ENCODE results near the gene TBC1D23.
"Not testable (repeated sequence)": the region's sequence is repeated elsewhere in the genome, so short reads cannot be mapped to it uniquely, and the experiment has no call there.

TBC1D23 gene

DNA sequence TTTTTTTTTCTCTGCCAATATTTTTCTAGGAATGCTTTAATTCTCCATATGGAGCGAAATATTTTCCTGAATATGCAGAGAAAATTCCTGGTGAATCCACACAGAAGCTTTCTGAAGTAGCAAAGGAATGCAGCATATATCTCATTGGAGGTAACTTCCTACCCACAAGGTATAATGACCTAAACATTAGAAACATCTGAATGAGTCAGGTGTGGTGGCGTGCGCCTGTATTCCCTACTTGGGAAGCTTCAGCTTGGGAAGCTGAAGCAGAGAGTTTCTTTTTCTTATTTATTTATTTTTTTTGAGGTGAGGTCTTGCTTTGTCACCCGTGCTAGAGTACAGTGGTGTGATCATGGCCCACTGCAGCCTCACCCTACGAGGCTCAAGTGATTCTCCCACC is 79.0 kb downstream of the TBC1D23 start:
- peaks cover 5% of the 10 kb centered on the region for H3K36me3 ChIP-seq (ENCODE audit: control insufficient read depth, insufficient read depth, low read length)
- no peaks in the 10 kb centered on the region for H3K27me3 ChIP-seq (ENCODE audit: control insufficient read depth, insufficient read depth, low read length, poor library complexity, severe bottlenecking)
- H3K27ac ChIP-seq (ENCODE audit: insufficient read depth, low read depth, low read length, poor library complexity, severe bottlenecking) = no peak overlapping the region
- no peaks in the 10 kb centered on the region for H3K9me3 ChIP-seq (ENCODE audit: control insufficient read depth, low read length)
- WGBS, 2 experiments = 91 to 93% methylated on average over 4 to 5 of the region's 5 CpGs
- no peak overlapping the region for H3K4me3 ChIP-seq (ENCODE audit: insufficient read depth, low read depth, low read length)
- peaks cover 9% of the 10 kb centered on the region for H3K4me1 ChIP-seq (ENCODE audit: control insufficient read depth, insufficient read depth, low read length)

DNA sequence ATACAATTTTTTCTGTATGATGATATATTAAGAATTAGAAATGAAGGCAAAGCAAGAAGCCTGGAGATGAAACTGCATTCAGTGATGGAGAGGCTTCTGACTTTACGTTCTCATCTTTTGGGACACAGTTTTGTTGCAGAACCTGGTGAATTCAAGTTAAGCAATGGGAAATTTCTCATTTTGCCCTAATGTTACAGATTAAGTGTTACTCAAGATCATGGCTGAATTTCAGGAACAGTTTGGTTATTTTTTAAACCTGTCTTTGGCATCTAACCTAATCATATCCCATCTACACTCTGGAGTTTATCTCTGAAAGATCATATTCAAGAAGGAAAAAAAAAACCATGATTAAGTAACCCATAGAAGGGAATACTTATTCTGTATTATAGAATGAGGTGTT is 79.7 kb downstream of the TBC1D23 start:
- Histone ChIP-seq H3K27me3 (ENCODE audit: control insufficient read depth, insufficient read depth, low read length, poor library complexity, severe bottlenecking) (no peaks in the 10 kb centered on the region), H3K4me3 (ENCODE audit: insufficient read depth, low read depth, low read length) (no peak overlapping the region), H3K9me3 (ENCODE audit: control insufficient read depth, low read length) (no peaks in the 10 kb centered on the region), H3K4me1 (ENCODE audit: control insufficient read depth, insufficient read depth, low read length) (peaks cover 1% of the 10 kb centered on the region), H3K36me3 (ENCODE audit: control insufficient read depth, insufficient read depth, low read length) (peaks cover 5% of the 10 kb centered on the region), H3K27ac (ENCODE audit: insufficient read depth, low read depth, low read length, poor library complexity, severe bottlenecking) (no peak overlapping the region)
- WGBS, 2 experiments = 95 to 96% methylated on average over 1 of the region's 1 CpG

DNA sequence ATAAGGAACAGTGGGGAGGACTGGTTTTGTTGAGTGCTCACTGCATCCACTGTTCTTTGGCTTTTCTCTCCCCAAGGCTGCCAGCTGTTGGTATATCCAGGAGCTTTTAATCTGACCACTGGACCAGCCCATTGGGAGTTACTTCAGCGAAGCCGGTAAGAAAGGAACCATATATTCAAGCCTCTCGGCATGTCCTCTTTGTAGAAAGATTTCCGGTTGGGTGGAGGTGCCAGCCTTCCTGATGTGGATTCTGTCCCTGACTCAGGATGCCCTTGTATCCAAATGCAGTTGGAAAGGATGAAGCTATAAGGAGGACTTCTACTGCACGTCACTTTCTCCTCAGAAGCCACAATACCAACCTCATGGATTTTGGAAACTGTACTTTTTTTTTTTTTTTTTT is 87.9 kb downstream of the TBC1D23 start:
- Histone ChIP-seq H3K4me3 (ENCODE audit: insufficient read depth, low read depth, low read length) (no peak overlapping the region), H3K4me1 (ENCODE audit: control insufficient read depth, insufficient read depth, low read length) (no peaks in the 10 kb centered on the region), H3K36me3 (ENCODE audit: control insufficient read depth, insufficient read depth, low read length) (no peaks in the 10 kb centered on the region), H3K9me3 (ENCODE audit: control insufficient read depth, low read length) (no peaks in the 10 kb centered on the region), H3K27me3 (ENCODE audit: control insufficient read depth, insufficient read depth, low read length, poor library complexity, severe bottlenecking) (no peaks in the 10 kb centered on the region), H3K27ac (ENCODE audit: insufficient read depth, low read depth, low read length, poor library complexity, severe bottlenecking) (no peak overlapping the region)
- WGBS, 2 experiments = 93 to 94% methylated on average over 5 of the region's 5 CpGs

GRCh38 chr3:100351770-100352169 is 91.0 kb downstream of the TBC1D23 start:
- H3K36me3 ChIP-seq (ENCODE audit: control insufficient read depth, insufficient read depth, low read length) = not testable (repeated sequence)

GRCh38 chr3:100352296-100353231 is 91.8 kb downstream of the TBC1D23 start:
- H3K4me3 ChIP-seq (ENCODE audit: insufficient read depth, low read depth, low read length) = no peak overlapping the region
- no peaks in the 10 kb centered on the region for H3K9me3 ChIP-seq (ENCODE audit: control insufficient read depth, low read length)
- no peaks in the 10 kb centered on the region for H3K4me1 ChIP-seq (ENCODE audit: control insufficient read depth, insufficient read depth, low read length)
- H3K36me3 ChIP-seq (ENCODE audit: control insufficient read depth, insufficient read depth, low read length) = peaks cover 4% of the 10 kb centered on the region
- no peaks in the 10 kb centered on the region for H3K27me3 ChIP-seq (ENCODE audit: control insufficient read depth, insufficient read depth, low read length, poor library complexity, severe bottlenecking)
- no peak overlapping the region for H3K27ac ChIP-seq (ENCODE audit: insufficient read depth, low read depth, low read length, poor library complexity, severe bottlenecking)
- 93 to 97% methylated on average over 10 of the region's 10 CpGs for WGBS, 2 experiments

More at GRCh38 chr3:100351770-100352169, 91.0 kb downstream of the TBC1D23 start:
- H3K4me3 ChIP-seq (ENCODE audit: insufficient read depth, low read depth, low read length); H3K4me1 ChIP-seq (ENCODE audit: control insufficient read depth, insufficient read depth, low read length); H3K27ac ChIP-seq (ENCODE audit: insufficient read depth, low read depth, low read length, poor library complexity, severe bottlenecking); H3K9me3 ChIP-seq (ENCODE audit: control insufficient read depth, low read length); H3K27me3 ChIP-seq (ENCODE audit: control insufficient read depth, insufficient read depth, low read length, poor library complexity, severe bottlenecking): not testable (repeated sequence)
- 83% methylated on average over 2 of the region's 2 CpGs; no CpG with 5 or more reads in 1 of the 2 experiments for WGBS, 2 experiments

DNA sequence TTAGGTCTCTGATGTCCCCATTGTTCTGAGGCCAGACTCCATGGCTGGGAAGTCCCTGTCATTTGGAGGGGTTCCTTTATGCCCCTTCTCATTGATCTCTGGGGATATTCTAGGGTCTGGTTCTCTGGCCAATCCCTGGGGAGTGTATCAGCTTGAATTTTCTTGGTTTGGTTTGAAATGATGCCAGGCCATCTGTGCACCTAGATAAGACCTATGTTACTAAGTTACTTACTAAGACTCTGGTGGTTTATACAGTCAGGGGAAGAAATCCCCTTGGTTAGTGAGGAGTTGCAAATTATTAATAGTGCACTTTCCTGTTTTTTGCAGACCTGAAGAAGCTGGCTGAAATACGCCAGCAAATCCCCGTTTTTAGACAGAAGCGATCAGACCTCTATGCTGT is 94.1 kb downstream of the TBC1D23 start:
- Histone ChIP-seq H3K9me3 (ENCODE audit: control insufficient read depth, low read length) (no peaks in the 10 kb centered on the region), H3K4me1 (ENCODE audit: control insufficient read depth, insufficient read depth, low read length) (no peaks in the 10 kb centered on the region), H3K36me3 (ENCODE audit: control insufficient read depth, insufficient read depth, low read length) (peaks cover 4% of the 10 kb centered on the region), H3K27me3 (ENCODE audit: control insufficient read depth, insufficient read depth, low read length, poor library complexity, severe bottlenecking) (no peaks in the 10 kb centered on the region), H3K4me3 (ENCODE audit: insufficient read depth, low read depth, low read length) (no peak overlapping the region), H3K27ac (ENCODE audit: insufficient read depth, low read depth, low read length, poor library complexity, severe bottlenecking) (no peak overlapping the region)
- WGBS, 2 experiments = 83 to 98% methylated on average over 3 of the region's 3 CpGs

GRCh38 chr3:100358413-100358812 is 97.6 kb downstream of the TBC1D23 start:
- Histone ChIP-seq H3K9me3 (ENCODE audit: control insufficient read depth, low read length) (no peaks in the 10 kb centered on the region), H3K27ac (ENCODE audit: insufficient read depth, low read depth, low read length, poor library complexity, severe bottlenecking) (no peak overlapping the region), H3K4me3 (ENCODE audit: insufficient read depth, low read depth, low read length) (no peak overlapping the region), H3K36me3 (ENCODE audit: control insufficient read depth, insufficient read depth, low read length) (peaks cover 17% of the 10 kb centered on the region), H3K27me3 (ENCODE audit: control insufficient read depth, insufficient read depth, low read length, poor library complexity, severe bottlenecking) (no peaks in the 10 kb centered on the region), H3K4me1 (ENCODE audit: control insufficient read depth, insufficient read depth, low read length) (no peaks in the 10 kb centered on the region)
- WGBS, 2 experiments = 93 to 98% methylated on average over 2 of the region's 2 CpGs

DNA sequence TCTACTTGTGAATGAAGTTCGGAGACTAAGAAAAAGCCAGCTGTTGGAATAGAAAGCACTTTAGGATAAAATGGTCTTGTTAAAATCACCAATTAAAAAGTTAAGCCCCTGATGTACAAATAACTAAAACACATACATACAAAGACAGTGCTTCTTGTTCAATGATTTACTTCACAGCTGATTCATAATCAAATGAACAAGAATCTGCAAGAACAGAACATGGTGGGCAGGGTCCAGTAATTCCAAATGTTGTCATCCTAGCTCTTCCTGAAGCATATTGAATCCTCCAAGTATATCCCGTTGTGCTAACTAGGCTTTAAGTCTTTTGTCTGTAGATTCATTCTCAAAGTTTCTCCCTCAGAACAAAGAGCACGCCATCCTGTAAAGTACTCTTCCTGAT is 98.2 kb downstream of the TBC1D23 start:
- Histone ChIP-seq H3K4me3 (ENCODE audit: insufficient read depth, low read depth, low read length) (no peak overlapping the region), H3K36me3 (ENCODE audit: control insufficient read depth, insufficient read depth, low read length) (peaks cover 17% of the 10 kb centered on the region), H3K27ac (ENCODE audit: insufficient read depth, low read depth, low read length, poor library complexity, severe bottlenecking) (no peak overlapping the region), H3K4me1 (ENCODE audit: control insufficient read depth, insufficient read depth, low read length) (no peaks in the 10 kb centered on the region), H3K27me3 (ENCODE audit: control insufficient read depth, insufficient read depth, low read length, poor library complexity, severe bottlenecking) (no peaks in the 10 kb centered on the region), H3K9me3 (ENCODE audit: control insufficient read depth, low read length) (no peaks in the 10 kb centered on the region)
- WGBS, 2 experiments = 92 to 93% methylated on average over 2 to 3 of the region's 3 CpGs

DNA sequence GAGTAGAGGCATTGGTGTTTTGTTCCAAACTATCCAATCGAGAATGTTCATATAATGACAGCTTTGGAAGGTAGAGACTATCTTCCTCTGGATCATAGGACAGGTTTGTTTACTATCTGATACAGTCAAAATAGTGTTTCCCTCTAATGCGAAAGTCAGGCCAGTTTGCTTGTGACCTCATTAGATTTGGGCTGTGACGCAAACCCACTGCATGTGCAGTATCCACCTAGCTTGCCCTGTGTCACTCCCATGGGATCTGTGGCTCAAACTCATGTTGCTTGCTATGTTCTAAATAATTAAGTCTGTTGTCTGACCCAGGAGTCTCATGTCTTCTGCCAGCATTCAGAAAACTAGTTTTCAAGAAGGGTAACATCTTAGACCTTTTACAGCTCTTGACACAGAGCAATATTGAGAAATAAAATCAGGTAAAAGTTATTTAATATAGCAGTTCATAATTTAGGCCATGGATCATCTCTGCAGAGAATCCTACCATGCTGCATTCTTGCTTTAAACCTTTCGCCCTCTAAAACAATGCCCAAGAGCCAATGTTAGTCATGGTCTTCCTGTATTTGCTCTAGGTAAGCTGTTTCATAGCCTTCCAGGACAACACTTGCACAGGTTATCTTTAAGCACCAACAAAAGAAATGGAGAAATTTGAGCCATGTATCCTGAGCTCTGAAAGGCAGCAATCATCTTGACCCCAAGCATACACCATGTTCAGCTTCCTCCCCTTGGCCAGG is 100.1 kb downstream of the TBC1D23 start:
- H3K4me3 ChIP-seq (ENCODE audit: insufficient read depth, low read depth, low read length) = no peak overlapping the region
- 93 to 95% methylated on average over 4 of the region's 4 CpGs for WGBS, 2 experiments
- H3K27ac ChIP-seq (ENCODE audit: insufficient read depth, low read depth, low read length, poor library complexity, severe bottlenecking) = no peak overlapping the region
- H3K27me3 ChIP-seq (ENCODE audit: control insufficient read depth, insufficient read depth, low read length, poor library complexity, severe bottlenecking) = no peaks in the 10 kb centered on the region
- H3K4me1 ChIP-seq (ENCODE audit: control insufficient read depth, insufficient read depth, low read length) = no peaks in the 10 kb centered on the region
- no peaks in the 10 kb centered on the region for H3K9me3 ChIP-seq (ENCODE audit: control insufficient read depth, low read length)
- peaks cover 14% of the 10 kb centered on the region for H3K36me3 ChIP-seq (ENCODE audit: control insufficient read depth, insufficient read depth, low read length)

GRCh38 chr3:100361897-100362296 is 101.1 kb downstream of the TBC1D23 start:
- no peaks in the 10 kb centered on the region for H3K9me3 ChIP-seq (ENCODE audit: control insufficient read depth, low read length)
- no peaks in the 10 kb centered on the region for H3K27me3 ChIP-seq (ENCODE audit: control insufficient read depth, insufficient read depth, low read length, poor library complexity, severe bottlenecking)
- peaks cover 18% of the 10 kb centered on the region for H3K36me3 ChIP-seq (ENCODE audit: control insufficient read depth, insufficient read depth, low read length)
- H3K4me1 ChIP-seq (ENCODE audit: control insufficient read depth, insufficient read depth, low read length) = no peaks in the 10 kb centered on the region
- no peak overlapping the region for H3K27ac ChIP-seq (ENCODE audit: insufficient read depth, low read depth, low read length, poor library complexity, severe bottlenecking)
- H3K4me3 ChIP-seq (ENCODE audit: insufficient read depth, low read depth, low read length) = no peak overlapping the region
- WGBS, 2 experiments = 94 to 98% methylated on average over 1 of the region's 1 CpG

Data from ectodermal cell (in vitro differentiated cells).